Fibroblast of pulmonary artery (primary cell): ENCODE data around the gene LRP1B.
"Not testable (repeated sequence)": the region's sequence is repeated elsewhere in the genome, so short reads cannot be mapped to it uniquely, and the experiment has no call there.

Source experiments
- DNase-seq: peaks from one replicate; pipeline ENCODE4 v3.0.0-alpha.2; 2010; ENCODE audit warnings: low read depth
- H3K4me3 ChIP-seq: replicated peaks from 2 replicates; pipeline ENCODE4 v1.5.1; 2011; ENCODE audit warnings: low read depth, mild to moderate bottlenecking, control low read depth, low read length, moderate library complexity
- TF ChIP-seq, protein P1 (sequence below): IDR thresholded peaks from 2 replicates; pipeline ENCODE4 v1.5.1; 2011; ENCODE audit warnings: mild to moderate bottlenecking, control low read depth, low read length, inconsistent platforms; ENCODE audit errors: missing control alignments

Gene LRP1B

DNA sequence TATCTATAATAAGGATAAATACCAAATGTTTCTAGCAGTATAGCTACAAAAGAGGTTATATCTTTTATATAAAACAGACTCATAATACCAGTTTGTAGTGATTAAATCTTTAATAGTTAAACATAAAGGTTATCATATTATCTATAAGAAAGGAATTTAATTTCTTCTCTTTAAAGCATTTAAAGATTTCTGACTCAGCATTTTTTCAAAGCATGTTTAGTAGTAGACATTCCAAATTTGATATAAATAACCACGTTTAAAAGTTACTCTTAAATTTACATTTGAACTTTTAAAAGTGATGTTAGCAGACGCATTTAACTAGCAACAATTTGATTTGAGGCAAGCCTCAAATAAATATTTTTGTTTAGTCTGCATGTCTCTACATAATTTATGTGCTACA lies 1842.6 kb downstream of the LRP1B start:
- TF ChIP-seq, protein P1, sequence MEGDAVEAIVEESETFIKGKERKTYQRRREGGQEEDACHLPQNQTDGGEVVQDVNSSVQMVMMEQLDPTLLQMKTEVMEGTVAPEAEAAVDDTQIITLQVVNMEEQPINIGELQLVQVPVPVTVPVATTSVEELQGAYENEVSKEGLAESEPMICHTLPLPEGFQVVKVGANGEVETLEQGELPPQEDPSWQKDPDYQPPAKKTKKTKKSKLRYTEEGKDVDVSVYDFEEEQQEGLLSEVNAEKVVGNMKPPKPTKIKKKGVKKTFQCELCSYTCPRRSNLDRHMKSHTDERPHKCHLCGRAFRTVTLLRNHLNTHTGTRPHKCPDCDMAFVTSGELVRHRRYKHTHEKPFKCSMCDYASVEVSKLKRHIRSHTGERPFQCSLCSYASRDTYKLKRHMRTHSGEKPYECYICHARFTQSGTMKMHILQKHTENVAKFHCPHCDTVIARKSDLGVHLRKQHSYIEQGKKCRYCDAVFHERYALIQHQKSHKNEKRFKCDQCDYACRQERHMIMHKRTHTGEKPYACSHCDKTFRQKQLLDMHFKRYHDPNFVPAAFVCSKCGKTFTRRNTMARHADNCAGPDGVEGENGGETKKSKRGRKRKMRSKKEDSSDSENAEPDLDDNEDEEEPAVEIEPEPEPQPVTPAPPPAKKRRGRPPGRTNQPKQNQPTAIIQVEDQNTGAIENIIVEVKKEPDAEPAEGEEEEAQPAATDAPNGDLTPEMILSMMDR, result no peak
- H3K4me3 ChIP-seq, result no peak overlapping the region
- no peak for DNase-seq

DNA sequence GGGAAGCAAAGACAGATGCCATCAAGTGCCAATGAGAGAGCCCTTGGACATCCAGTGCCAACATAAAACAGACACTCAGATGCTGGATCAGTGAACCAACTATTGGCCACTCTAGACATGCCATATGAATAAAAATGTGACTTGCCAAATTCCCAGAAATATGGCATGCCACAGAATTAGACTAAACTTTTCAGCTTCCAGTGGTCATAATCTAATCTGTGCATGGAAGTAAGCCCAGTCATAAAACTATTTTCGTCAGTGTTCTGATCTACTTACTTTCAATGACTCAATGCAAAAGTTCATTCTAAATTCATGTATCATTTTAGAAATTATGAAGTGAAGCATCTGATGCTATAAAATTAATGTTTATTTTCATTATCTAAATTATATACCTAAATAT lies 1844.4 kb downstream of the LRP1B start:
- DNase-seq, result no peak
- TF ChIP-seq, protein P1, result no peak

DNA sequence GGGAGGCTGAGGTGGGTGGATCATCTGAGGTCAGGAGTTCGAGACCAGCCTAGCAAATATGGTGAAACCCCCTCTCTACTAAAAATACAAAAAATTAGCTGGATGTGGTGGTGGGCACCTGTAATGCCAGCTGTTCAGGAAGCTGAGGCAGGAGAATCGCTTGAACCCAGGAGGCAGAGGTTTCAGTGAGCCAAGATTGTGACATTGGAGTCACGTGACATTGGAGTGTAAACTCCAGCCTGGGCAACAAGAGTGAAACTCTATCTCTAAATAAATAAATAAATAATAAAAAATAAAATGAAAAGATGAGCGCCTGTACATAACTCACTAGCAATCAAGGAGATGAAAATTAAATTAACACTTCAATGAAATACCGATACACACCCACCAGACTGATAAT lies 1853.5 kb downstream of the LRP1B start:
- DNase-seq, result not testable (repeated sequence)

More for the DNA sequence above, 1844.4 kb downstream of the LRP1B start:
- H3K4me3 ChIP-seq, result no peak overlapping the region

DNA sequence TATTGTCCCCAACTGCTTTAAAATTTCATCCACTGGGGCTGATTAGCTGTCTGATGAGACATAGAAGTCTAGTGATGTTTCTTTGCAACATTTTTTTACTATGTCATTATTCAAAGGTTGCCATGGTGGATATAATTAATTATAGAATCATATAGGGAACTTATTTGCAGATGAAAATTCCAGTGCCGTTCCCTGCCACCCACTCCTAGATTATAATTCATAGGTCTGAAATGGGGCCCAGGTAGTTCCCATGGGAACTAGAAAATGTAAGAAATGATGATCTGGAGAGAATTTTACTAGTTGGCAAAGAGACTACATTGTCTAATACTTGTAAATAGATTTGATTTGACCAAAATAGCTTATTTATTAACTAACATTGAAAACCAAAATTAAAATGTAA lies 1854.2 kb downstream of the LRP1B start:
- TF ChIP-seq, protein P1, result no peak
- DNase-seq, result no peak

More for the DNA sequence above, 1853.5 kb downstream of the LRP1B start:
- not testable (repeated sequence) for H3K4me3 ChIP-seq

DNA sequence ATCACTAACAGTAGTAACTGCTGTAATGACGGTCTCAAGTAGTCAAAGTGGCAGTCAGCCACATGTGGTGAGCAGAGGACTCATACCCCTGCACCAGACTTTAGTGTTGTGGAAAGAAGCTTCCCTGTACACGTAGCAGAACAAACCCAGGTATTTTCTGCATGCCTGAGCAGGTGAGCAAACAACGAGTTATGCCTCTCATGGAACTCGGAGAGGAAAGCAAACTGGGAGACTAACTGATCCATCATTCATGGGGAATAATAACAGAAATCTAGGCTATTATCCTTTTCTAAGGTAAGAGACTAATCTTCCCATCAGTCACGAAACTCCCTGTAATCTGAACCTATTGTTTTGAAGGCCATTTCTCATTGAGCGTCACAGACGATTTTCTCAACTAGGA lies 1855.4 kb downstream of the LRP1B start:
- no peak for DNase-seq
- TF ChIP-seq, protein P1, result no peak
- H3K4me3 ChIP-seq, result no peak overlapping the region

More for the DNA sequence above, 1854.2 kb downstream of the LRP1B start:
- no peak overlapping the region for H3K4me3 ChIP-seq

DNA sequence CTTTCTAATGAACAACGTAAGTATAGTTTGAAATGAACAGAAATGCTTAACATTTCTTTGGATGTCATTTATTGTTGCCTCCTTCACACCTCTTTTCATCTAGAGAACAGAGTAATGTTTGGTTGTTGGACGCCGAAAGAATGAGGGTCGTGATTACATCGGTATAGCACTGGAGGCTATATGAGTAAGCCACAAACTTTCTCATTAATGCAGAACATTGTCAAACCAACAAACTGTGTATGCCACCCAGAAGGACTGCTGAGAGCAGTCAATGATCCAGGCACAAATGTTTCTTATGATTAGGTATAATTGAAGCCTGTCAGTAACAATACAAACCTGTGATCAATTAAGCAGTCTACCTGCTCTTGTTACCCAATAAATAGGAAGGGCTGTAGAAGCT lies 1855.9 kb downstream of the LRP1B start:
- TF ChIP-seq, protein P1, result no peak
- DNase-seq, result no peak
- H3K4me3 ChIP-seq, result no peak overlapping the region

DNA sequence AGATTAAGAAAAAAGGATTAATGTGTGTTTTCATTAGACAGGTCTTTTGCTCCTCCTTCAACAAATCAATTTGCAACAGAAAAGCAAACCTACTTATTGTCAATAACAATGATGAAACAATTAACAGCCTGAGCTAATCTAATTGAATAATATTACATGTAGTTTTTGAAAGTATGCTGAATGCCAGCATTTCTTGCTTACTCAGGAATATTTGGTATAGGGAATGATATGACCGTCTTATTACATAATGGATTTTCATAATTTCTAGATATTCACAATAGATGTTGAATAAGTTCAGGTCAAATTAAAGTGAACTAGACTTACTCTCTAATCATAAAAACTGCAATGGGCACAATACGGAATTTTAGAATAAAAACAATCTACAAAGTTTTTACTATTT lies 1856.9 kb downstream of the LRP1B start:
- DNase-seq, result no peak
- TF ChIP-seq, protein P1, result no peak

More for the DNA sequence above, 1856.9 kb downstream of the LRP1B start:
- H3K4me3 ChIP-seq, result no peak overlapping the region
